Measurements from ENCODE around the gene PPARD.

Gene PPARD

DNA sequence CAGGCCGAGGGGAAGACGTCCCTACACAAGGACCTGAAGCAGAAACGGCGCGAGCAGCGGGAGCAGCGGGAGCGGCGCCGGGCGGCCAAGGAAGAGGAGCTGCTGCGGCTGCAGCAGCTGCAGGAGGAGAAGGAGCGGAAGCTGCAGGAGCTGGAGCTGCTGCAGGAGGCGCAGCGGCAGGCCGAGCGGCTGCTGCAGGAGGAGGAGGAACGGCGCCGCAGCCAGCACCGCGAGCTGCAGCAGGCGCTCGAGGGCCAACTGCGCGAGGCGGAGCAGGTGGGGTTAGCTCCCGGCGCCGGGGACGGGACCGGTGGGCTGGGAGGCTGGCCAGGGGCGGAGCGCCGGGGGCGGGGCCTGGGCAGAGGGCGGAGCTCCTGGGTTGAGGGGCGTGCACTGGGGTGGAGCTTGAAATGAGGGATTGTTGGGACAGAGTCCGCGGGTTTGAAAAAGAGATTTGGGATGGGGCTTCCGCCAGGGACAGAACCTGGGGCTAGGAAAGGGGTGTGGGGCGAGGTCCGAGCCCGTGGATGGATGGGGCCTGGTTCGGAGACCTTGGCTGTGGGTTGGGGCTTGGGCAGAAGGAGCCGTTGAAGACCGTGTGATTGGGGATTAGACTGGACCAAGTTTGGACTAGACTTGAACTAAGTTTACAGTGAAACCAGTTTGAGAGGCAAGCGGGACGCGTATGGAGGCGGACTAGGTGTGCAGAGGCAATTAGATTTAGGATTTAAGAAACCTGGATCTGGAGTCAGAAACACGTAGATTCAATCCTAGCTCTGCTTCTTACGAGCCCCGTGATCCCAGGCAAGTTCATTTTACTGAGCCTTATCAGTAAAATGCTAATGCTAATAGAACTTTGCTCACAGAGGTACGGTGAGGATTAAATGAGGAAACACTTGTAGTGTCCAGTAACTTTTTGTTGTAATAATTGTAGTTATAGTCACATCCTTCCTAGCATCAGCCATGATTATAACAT is 23.9 kb upstream of the PPARD start:
- H3K27me3 ChIP-seq: no peaks in the 10 kb centered on the region
- H3K4me1 ChIP-seq (ENCODE audit: control insufficient read depth in 1 of 2, insufficient read depth in 1 of 2, low read depth in 1 of 2, low read length in 1 of 2): peaks cover 4 to 6% of the 10 kb centered on the region in 2 experiments
- H3K4me3 ChIP-seq (ENCODE audit: low read depth in 1 of 2, low read length in 1 of 2): no peak overlapping the region
- peaks cover 88% of the 10 kb centered on the region for H3K36me3 ChIP-seq
- no peak overlapping the region for H3K27ac ChIP-seq
- TF ChIP-seq, protein P1, sequence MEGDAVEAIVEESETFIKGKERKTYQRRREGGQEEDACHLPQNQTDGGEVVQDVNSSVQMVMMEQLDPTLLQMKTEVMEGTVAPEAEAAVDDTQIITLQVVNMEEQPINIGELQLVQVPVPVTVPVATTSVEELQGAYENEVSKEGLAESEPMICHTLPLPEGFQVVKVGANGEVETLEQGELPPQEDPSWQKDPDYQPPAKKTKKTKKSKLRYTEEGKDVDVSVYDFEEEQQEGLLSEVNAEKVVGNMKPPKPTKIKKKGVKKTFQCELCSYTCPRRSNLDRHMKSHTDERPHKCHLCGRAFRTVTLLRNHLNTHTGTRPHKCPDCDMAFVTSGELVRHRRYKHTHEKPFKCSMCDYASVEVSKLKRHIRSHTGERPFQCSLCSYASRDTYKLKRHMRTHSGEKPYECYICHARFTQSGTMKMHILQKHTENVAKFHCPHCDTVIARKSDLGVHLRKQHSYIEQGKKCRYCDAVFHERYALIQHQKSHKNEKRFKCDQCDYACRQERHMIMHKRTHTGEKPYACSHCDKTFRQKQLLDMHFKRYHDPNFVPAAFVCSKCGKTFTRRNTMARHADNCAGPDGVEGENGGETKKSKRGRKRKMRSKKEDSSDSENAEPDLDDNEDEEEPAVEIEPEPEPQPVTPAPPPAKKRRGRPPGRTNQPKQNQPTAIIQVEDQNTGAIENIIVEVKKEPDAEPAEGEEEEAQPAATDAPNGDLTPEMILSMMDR (IDR thresholded peaks at IDR 0.05): no peak
- no peaks in the 10 kb centered on the region for H3K9me3 ChIP-seq

DNA sequence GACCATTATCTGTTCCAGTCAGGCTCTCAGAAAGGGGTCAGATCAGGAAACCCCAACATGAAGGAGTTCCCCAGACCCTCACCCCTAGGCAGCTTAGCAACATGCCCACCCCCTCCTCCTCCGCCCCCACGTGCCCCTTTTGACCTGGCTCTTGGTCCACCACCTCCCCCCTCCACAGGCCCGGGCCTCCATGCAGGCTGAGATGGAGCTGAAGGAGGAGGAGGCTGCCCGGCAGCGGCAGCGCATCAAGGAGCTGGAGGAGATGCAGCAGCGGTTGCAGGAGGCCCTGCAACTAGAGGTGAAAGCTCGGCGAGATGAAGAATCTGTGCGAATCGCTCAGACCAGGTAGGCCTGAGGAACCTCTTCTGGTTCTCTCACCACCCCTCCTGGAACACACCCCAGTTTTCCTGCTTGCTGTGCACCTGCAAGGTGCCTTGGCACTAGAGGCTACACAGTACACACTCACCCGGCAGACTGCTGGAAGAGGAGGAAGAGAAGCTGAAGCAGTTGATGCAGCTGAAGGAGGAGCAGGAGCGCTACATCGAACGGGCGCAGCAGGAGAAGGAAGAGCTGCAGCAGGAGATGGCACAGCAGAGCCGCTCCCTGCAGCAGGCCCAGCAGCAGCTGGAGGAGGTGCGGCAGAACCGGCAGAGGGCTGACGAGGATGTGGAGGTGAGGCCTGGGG is 22.9 kb upstream of the PPARD start:
- no peak overlapping the region for H3K27ac ChIP-seq
- TF ChIP-seq, protein P1 (IDR thresholded peaks at IDR 0.05): no peak
- no peaks in the 10 kb centered on the region for H3K4me1 ChIP-seq (ENCODE audit: control insufficient read depth in 1 of 2, insufficient read depth in 1 of 2, low read depth in 1 of 2, low read length in 1 of 2)
- H3K27me3 ChIP-seq: no peaks in the 10 kb centered on the region
- H3K36me3 ChIP-seq: peaks cover 88% of the 10 kb centered on the region
- H3K9me3 ChIP-seq: no peaks in the 10 kb centered on the region
- no peak overlapping the region for H3K4me3 ChIP-seq (ENCODE audit: low read depth in 1 of 2, low read length in 1 of 2)

DNA sequence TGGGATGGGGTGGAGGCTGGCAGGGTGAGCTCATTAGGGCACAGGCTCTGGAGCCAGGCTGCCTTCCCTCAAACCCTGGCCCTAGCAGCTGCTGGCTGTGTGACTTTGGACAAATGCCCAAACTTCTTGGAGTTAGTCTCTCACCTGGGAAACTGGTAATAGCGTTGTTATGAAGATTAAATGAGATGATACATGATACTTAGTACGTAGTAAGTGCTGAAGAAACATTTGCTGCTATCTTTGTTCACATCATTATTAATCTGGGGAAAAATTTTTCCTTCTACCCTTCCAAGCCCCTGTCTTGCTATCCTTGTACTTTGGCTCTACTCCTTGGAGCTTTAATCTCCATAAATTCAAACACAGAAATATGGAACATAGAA is 22.3 kb upstream of the PPARD start:
- Histone ChIP-seq H3K4me3 (ENCODE audit: low read depth in 1 of 2, low read length in 1 of 2) (no peak overlapping the region), H3K9me3 (no peaks in the 10 kb centered on the region), H3K27me3 (no peaks in the 10 kb centered on the region), H3K27ac (no peak overlapping the region), H3K36me3 (peaks cover 90% of the 10 kb centered on the region), H3K4me1 (ENCODE audit: control insufficient read depth in 1 of 2, insufficient read depth in 1 of 2, low read depth in 1 of 2, low read length in 1 of 2) (no peaks in the 10 kb centered on the region)
- TF ChIP-seq, protein P1 (IDR thresholded peaks at IDR 0.05): no peak

DNA sequence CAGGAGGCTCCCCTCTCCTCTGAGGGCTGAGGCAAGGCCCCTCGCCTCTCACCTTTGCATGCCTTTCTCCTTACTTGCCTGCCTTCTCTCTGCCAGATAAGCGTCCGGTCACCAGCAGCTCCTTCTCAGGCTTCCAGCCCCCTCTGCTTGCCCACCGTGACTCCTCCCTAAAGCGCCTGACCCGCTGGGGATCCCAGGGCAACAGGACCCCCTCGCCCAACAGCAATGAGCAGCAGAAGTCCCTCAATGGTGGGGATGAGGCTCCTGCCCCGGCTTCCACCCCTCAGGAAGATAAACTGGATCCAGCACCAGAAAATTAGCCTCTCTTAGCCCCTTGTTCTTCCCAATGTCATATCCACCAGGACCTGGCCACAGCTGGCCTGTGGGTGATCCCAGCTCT is 21.3 kb upstream of the PPARD start:
- no peaks in the 10 kb centered on the region for H3K9me3 ChIP-seq
- H3K27me3 ChIP-seq: no peaks in the 10 kb centered on the region
- H3K36me3 ChIP-seq: peaks cover 93% of the 10 kb centered on the region
- H3K4me1 ChIP-seq (ENCODE audit: control insufficient read depth in 1 of 2, insufficient read depth in 1 of 2, low read depth in 1 of 2, low read length in 1 of 2): no peaks in the 10 kb centered on the region
- H3K4me3 ChIP-seq (ENCODE audit: low read depth in 1 of 2, low read length in 1 of 2): no peak overlapping the region
- H3K27ac ChIP-seq: peak overlapping the region; percentile 5
- TF ChIP-seq, protein P1 (IDR thresholded peaks at IDR 0.05): no peak

DNA sequence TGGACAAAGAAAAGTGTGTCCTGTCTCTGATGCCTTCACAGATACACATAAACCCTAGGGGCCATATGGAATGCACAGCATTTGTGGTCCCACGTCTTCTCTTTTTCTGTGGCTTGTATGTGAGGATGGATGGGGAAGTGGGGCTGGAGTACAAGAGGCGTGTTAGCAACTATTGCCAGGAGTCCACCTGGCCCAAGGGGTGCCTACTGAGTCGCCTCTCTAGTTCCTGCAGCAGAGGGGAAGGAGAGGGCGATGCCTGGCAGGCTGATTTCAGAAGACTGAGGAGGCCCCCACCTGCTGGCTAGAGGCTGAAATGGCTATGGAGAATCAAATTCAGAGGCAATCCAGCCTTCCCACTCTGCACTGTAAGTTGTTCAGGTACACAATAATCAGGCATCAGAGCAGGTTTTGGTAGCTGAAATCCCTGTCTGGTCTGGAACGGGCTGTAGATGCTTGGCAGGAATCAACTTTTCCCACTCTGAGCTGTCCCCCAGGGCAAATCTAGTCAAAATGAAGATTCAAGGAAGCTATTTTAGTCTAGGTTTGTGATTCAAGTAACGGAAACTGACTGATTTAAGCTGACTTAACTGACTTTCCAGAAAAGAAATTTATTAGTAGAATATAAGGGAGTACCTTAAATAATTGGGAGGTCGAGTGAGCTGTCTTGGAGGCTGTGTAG is 14.9 kb upstream of the PPARD start:
- H3K4me1 ChIP-seq (ENCODE audit: control insufficient read depth in 1 of 2, insufficient read depth in 1 of 2, low read depth in 1 of 2, low read length in 1 of 2): peaks cover 8 to 11% of the 10 kb centered on the region in 2 experiments
- TF ChIP-seq, protein P1 (IDR thresholded peaks at IDR 0.05): peak; percentile 78
- H3K27ac ChIP-seq: peak overlapping the region; percentile 69
- H3K9me3 ChIP-seq: no peaks in the 10 kb centered on the region
- H3K36me3 ChIP-seq: peaks cover 40% of the 10 kb centered on the region
- no peak overlapping the region for H3K4me3 ChIP-seq (ENCODE audit: low read depth in 1 of 2, low read length in 1 of 2)
- H3K27me3 ChIP-seq: no peaks in the 10 kb centered on the region

Data from neutrophil (primary cell).